ENCODE data around the gene ANO5.

Gene ANO5, protein sequence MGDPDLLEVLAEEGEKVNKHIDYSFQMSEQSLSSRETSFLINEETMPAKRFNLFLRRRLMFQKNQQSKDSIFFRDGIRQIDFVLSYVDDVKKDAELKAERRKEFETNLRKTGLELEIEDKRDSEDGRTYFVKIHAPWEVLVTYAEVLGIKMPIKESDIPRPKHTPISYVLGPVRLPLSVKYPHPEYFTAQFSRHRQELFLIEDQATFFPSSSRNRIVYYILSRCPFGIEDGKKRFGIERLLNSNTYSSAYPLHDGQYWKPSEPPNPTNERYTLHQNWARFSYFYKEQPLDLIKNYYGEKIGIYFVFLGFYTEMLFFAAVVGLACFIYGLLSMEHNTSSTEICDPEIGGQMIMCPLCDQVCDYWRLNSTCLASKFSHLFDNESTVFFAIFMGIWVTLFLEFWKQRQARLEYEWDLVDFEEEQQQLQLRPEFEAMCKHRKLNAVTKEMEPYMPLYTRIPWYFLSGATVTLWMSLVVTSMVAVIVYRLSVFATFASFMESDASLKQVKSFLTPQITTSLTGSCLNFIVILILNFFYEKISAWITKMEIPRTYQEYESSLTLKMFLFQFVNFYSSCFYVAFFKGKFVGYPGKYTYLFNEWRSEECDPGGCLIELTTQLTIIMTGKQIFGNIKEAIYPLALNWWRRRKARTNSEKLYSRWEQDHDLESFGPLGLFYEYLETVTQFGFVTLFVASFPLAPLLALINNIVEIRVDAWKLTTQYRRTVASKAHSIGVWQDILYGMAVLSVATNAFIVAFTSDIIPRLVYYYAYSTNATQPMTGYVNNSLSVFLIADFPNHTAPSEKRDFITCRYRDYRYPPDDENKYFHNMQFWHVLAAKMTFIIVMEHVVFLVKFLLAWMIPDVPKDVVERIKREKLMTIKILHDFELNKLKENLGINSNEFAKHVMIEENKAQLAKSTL

DNA sequence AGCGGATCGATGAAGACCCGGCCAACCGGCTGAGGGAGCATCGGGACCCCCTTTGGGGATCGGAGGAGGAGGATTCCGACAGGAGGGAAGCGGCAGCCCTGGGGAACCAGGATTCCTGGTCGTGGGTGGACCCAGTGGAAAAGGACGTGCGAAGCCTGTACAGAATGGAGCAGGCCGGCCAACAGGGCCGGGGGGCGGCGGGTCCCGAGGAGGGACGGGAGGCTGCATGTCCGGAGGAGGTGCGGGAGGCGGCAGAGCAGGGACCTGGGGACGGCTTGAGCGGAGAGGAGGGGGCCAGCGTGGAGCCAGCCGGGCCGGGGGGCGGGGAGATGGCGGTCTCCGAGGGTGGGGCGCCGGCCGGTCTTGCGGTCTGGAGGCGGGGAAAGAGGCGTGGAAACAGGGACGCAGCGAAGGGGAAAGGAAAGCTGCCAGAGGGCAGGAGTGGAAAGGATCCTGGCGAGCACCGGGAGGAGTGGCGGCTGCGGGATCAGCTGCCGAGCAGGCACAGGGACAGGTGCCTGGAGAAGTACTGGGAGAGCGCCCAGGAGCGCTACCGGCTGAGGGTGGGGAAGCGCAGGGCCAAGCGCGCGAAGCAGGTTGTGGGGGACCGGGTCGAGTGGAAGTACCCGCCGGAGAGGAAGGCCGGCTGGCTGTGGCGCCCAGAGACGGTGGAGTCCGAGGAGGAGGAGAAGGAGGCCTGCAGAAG lies at the start of gene ANO5:
Gene ANO5 (plus strand): TSS at position 444 of the 706 bp plus-strand sequence. CDS start 408 bp downstream, outside the sequence.
- no peak for DNase-seq (ENCODE audit: low read depth)

DNA sequence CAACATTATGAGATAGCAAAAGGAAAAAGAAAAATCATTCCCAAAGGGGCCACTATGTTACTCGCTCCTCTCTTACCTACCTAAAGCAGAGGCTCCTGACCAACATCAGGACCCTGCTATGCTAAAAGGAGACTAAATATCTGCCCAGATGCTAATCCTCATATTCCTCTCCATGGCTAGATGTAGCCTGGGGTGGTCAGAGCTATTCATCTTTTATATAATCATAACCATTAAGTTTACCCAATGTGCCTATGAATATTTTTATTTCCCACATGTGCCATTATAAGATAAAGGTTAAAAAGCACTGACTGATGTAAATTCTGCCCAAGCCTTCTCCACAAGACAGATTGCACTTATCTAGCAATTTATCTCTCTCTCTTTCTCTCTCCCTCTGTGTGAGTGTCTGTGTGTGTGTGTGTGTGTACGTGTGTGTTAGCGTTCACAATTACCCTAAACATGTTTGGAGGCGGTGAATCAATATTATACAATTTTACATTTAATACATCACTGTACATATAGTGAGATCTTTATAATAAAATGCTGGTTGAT lies 41.2 kb upstream of the ANO5 start:
- DNase-seq (ENCODE audit: low read depth) = no peak

DNA sequence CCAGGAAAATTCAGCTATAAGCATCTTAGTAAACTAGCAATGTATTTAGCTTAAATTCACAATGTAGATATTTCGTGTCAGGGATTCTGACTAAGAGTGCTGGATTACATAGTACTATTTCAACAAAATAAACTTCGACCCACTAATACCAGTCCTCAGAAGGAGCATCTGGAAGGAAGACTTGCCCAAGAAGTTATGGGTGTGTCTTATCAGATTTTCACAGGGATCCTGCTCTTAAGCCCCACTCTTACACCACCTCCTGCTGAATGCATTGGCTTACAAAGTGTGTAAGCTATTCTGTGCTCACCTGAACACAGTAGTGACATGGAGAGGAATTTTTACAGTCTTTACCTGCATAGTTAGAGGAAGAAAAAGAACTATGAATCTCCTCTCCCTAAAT lies 35.4 kb upstream of the ANO5 start:
- DNase-seq (ENCODE audit: low read depth) = no peak

GRCh38 chr11:22161489-22161888 lies 31.4 kb upstream of the ANO5 start:
- no peak for DNase-seq (ENCODE audit: low read depth)

DNA sequence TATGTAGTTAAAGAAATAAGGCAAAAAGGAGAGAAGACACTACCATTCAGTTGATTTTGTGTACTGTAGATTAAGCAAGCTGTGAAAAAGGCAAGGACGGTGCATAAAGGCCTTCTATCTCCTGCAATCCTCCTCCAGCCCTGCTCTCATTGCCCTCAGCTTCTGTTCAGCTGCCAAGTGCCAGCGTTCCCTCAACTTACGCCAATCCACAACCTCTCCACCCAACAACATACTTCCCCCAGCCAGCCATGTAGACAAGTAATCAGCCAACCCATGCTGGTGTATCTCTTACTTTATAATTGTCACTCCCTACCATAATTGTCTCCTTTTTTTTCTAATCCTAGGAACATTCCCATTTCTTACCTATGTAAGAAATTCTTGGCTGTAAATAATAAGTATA lies 30.1 kb upstream of the ANO5 start:
- no peak for DNase-seq (ENCODE audit: low read depth)

DNA sequence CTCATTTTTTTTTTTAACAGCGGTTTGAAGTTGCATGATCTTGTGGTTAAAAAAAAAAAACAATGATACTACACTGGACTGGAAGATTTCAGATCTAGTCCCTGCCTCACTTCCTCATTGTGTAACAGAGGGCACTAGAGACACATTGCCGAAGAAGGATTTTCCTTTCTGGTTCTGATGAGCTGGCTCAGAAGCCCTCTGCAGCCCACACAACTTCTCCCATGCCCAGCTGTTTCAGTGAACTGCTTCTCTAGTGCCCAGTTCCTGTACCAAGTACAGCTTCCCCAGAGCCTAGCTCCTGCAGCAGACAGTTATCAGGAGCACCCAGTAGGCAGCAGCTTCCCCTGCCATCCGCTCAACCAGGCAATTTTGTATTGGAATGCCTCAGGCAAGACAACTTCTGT lies 29.5 kb upstream of the ANO5 start:
- no peak for DNase-seq (ENCODE audit: low read depth)

DNA sequence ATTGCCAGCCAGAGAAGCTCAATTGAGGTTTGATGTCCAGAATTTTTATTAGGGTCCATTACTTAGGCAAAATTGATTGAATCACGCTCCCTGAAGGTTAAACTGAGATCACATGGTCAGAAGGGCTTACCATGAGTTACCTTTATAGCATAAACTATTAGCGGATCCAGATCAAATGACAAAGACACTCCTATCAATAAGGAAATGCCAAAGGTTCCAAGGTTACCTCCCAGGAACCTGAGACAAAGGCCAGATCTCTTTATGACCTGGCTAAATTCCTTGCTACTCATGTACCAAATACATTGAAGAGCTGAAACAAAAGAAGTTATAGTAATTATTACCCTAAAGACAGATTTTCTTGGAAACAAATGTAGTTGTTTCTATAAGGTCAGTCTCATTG lies 27.8 kb upstream of the ANO5 start:
- DNase-seq (ENCODE audit: low read depth) = no peak

DNA sequence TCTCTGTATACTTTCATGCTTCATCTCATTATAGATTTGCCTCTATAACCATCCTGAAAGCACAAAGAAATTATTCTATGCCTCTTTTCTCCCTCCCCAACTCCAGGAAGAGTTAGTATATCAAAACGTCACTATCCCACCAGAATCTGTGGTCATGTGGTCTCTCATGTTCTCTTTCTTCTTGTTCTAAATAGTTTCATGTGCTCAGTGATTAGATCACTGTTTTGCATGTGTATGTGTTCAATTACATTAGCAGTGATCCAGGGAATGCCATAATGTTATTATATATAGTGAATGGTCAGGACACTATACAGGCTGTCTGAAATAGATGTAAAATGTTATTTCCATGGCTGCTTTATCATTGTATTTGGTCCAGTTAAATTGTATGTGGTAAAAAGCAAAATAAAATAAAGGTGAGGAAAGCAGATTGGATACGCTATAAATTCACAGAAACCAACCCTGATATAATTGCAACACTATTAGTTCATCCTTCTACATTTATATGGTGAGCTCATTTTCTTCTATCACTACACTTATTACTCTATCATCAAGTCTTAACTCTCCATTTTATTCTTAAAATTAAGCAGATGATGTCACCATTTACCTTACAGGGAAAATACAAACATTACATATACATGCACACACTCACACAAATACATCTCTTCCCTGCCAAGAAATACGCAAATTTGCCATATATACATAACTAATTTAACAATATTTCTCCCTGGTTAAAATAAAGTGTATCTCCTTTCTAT lies 26.9 kb upstream of the ANO5 start:
- no peak for DNase-seq (ENCODE audit: low read depth)

GRCh38 chr11:22169833-22170232 lies 23.1 kb upstream of the ANO5 start:
- no peak for DNase-seq (ENCODE audit: low read depth)

DNA sequence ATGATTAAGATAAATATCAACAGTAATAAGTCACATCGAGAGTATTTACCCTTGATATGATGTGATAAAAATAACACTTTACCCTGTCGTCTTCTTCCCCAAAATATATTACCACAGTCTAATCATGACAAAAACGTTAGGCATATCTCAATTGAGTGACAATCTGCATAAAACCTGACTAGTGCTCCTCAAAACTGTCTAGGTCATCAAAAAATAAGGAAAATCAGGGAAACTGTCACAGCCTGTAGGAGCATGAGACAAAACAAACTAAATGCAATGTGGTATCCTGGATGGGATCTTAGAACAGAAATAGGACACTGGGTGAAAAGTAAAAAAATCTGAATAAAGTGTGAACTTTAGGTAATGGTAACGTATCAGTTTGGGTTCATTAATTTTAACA lies 19.4 kb upstream of the ANO5 start:
- no peak for DNase-seq (ENCODE audit: low read depth)

- DNase-seq (ENCODE audit: low read depth) = no peak
Measured at GRCh38 chr11:22177186-22177585, 15.7 kb upstream of the ANO5 start.

- DNase-seq (ENCODE audit: low read depth) = no peak
Measured at GRCh38 chr11:22179626-22180025, 13.3 kb upstream of the ANO5 start.

DNA sequence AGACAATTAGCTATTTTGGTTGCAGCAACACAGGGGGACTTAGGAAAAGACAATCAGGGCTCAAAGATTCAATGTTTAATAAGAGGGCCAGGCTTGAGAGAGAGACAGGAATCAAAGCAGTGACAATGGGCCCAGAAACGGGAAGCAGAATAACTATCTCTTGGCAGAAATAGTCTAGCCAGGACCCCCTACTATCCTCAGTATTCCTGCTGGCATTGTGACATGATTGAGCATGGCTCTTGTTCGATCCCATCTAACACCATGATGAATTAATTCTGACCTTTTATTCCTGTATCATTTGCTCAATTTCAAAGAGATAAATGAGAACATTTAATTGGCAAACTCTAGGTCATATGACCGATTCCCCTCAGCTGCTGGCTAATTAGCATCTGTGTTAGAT lies 12.8 kb upstream of the ANO5 start:
- DNase-seq (ENCODE audit: low read depth) = no peak

DNA sequence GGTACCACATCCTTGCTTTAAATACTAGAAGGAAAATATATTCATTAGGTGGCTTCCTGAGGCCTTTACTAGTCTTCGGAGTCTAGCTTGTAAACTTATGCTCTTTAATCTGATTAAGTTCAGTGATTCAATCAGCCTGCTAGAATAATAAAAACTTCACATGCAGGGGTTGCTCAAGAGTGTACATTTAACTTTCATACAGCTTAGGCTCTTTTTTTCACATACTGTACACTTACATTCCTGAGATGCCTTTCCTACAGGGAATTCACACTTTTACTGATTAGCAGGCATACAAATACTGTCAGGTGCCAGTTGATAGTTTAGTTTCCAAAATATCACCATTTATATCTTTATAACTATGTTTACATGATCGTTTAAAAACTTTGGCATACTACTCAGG lies 3.2 kb upstream of the ANO5 start:
- no peak for DNase-seq (ENCODE audit: low read depth)

DNA sequence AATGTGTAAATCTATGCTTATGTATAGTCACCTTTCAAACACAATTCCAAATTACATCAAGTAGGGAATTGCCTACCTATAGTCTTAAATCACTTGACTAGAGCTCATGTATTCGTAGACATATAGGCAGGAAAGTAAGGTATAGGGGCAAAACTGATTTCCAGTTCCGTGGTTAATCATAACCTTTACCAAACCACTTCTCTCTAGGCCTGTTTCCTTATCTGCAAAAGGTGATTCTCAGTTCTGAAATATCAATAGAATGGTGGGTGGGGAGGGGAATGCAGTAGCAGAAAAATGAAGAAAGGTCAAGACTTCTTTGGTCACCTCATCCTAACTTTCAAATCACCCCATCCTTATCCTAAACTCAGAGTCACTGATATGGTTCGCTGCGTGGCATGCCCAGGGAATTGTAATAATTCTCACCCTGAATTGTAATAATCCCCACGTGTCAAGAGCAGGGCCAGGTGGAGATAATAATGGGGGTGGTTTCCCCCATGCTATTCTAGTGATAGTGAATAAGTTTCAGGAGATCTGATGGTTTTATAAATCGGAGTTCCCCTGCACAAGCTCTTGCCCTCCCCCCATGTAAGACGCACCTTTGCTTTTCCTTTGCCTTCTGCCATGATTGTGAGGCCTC lies 1.9 kb upstream of the ANO5 start:
- no peak for DNase-seq (ENCODE audit: low read depth)

DNA sequence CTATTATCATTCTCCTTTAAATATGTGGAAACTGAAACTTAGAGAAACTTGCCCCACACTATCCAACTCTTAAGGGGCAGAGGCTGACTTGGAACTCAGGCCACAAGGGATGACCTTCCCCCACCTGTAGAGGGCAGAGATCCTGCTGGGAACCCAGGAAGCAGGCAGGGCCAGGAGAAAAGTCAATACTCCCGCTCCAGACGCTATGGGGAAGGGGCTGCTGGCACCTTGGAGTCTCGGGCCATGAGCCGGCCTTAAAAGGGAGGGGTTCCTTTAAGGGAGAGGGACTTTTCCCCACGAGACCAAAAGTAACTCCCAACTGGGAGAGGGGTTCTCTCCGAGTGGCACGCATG lies 620 bp upstream of the ANO5 start:
- no peak for DNase-seq (ENCODE audit: low read depth)

DNA sequence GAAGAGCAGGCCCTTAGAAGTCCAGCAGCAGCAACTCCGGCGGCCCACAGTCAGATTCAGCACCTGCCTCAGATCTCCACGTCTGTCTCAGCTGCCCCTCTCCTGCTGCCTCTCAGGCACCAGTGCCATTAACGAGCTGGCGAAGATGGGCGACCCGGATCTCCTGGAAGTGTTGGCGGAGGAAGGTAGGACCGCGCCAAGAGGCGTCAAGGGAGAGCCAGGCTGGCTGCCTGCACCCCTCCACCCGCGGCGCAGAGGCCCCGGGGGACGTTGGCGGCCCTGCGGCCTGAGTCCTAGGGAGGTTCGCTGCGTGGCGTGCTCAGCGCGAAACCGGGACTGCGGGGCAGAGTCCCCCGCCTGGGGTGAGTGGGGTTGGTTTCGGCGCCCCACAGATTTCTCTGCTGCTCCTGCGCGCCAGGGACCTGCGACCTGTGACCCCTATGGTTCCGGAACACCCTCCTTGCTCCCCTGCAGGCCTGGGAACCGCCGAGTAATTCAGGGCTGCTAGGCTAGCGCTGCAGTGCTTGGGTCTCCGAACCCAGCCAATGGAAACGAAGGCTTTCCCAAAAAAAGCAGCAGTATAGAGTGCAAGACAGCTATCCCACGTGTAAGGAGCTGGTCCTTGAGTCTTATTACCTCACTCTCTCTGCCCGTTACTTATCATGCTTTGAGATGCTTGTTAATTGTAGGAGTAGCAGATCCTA lies 615 bp downstream of the ANO5 start:
- DNase-seq (ENCODE audit: low read depth) = no peak

DNA sequence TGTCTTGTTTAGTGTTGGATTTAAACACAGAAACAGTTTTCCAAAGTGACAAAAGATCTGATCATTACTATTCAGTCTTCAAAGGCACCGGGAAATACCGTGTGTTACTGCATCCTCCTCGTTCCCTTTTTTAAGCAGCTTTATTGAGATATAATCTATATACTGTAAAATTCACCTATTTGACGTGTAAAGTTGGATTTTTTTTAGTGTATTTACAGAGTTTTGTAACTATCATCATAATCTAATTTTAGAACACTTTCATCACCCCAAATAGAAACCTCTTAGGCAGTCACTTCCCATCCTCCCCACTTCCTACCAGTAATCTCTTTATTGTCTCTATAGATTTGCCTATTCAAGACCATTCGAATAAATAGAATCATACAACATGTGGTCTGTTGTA lies 1.4 kb downstream of the ANO5 start:
- no peak for DNase-seq (ENCODE audit: low read depth)

DNA sequence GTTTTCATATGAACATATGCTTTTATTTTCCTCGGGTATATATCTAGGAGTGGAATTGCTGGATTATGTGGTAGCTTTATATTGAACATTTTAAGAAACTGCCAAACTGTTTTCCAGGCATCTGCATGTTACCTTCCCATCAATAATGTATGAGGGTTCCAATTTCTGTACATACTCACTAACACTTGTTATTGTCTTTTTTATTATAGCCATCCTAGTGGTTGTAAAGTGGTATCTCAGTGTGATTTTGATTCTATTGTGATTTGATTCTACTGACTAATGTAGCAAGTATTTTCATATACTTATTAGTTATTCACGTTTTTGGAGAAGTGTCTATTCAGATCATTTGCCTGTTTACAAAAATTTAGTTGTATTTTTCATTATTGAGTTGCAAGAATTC lies 2.0 kb downstream of the ANO5 start:
- DNase-seq (ENCODE audit: low read depth) = no peak
